Measurements from ENCODE around the gene GFOD1.
A peak's percentile ranks its signal among the peaks of the same experiment; 100 is the strongest.

Gene GFOD1

GRCh38 chr6:13357551-13358075, 129.8 kb downstream of the GFOD1 start:
- DNase-seq (ENCODE audit: low read depth), result peak; percentile 38
- no peak overlapping the region for H3K4me3 ChIP-seq (ENCODE audit: low read depth, low read length)
- TF ChIP-seq, protein P1, sequence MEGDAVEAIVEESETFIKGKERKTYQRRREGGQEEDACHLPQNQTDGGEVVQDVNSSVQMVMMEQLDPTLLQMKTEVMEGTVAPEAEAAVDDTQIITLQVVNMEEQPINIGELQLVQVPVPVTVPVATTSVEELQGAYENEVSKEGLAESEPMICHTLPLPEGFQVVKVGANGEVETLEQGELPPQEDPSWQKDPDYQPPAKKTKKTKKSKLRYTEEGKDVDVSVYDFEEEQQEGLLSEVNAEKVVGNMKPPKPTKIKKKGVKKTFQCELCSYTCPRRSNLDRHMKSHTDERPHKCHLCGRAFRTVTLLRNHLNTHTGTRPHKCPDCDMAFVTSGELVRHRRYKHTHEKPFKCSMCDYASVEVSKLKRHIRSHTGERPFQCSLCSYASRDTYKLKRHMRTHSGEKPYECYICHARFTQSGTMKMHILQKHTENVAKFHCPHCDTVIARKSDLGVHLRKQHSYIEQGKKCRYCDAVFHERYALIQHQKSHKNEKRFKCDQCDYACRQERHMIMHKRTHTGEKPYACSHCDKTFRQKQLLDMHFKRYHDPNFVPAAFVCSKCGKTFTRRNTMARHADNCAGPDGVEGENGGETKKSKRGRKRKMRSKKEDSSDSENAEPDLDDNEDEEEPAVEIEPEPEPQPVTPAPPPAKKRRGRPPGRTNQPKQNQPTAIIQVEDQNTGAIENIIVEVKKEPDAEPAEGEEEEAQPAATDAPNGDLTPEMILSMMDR (IDR thresholded peaks at IDR 0.05; ENCODE audit: insufficient read depth, low read depth, low read length, missing control alignments), result no peak

DNA sequence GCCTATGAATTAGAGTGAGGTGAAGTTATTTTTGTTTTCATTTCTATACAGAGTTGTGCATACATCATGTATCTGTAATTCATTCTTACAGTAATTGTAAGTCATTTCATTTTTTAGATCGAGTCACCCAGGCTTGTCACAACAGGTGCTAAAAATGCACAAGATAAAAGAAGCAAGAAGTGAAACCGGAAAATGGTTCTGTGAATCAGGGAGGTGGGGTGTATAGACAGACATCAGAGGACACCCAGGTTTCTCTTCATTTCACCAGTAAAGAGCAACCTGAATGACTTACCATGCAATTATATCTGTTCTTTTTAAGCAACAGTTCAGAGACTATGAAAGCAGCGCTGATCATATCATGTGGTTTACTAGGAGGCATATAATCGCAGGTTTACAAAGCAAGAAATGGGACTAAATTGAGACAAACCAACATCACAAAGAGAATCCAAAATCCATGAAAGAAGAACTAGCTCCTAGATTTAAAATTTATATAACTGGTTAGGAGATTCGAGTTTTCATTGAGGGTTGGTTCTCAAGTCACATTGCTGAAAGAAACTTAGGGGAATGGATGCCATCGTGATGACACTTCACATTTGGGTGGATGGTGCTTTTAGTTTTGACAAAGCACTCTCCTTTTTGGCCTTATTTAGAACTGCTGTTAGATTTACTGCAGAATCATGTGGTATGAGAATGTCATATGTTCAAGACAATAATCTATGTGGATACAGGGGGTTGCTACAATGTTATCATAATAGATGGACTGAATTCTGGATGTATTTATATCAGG, 131.2 kb downstream of the GFOD1 start:
- peak overlapping the region; percentile 41 for H3K4me3 ChIP-seq (ENCODE audit: low read depth, low read length)
- peak; percentile 91 for DNase-seq (ENCODE audit: low read depth)
- TF ChIP-seq, protein P1 (IDR thresholded peaks at IDR 0.05; ENCODE audit: insufficient read depth, low read depth, low read length, missing control alignments), result no peak

DNA sequence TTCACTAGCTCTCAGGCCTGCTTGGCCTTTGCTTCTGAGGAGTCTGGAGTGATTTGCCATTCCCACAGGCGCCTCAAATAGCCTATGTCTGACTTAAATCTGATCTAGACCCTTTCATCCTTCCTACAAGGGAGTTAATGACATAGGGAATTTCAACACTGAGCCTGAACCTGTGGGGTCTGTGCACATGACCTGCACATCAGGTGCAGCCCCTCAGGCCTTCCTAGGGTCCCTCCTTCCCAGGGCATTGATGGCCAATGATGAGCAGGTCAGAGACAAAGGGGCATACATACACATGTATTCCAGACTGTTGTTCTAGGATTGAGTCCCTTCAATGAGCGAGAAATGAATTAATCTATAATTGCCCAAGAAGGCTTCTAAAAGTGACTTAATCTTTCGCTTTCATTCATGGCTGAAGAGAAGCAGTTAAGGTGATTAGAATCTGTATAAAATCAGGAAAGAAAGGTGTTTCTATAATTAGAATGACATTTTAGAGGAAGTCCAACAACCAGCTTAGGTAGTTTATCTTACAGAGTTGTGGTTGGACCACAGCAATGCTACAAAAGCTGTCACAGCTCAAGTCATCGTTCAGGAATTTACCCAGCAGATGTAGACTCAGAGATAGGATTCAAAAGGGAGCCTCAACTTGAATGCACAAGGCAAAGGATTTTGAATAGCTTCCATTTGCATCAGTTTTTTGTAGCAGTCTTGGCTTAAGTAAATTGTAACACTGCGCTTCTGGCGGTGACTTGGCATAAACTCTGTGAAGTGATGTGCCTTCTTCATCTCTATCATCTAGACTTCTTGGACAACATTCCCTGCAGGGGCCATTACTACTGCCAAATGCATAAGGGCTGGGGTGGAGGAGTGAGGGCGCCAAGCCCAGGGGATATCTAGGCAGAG, 132.1 kb downstream of the GFOD1 start:
- peak; percentile 74 for DNase-seq (ENCODE audit: low read depth)
- peak overlapping the region; percentile 41 for H3K4me3 ChIP-seq (ENCODE audit: low read depth, low read length)
- TF ChIP-seq, protein P1 (IDR thresholded peaks at IDR 0.05; ENCODE audit: insufficient read depth, low read depth, low read length, missing control alignments), result no peak

DNA sequence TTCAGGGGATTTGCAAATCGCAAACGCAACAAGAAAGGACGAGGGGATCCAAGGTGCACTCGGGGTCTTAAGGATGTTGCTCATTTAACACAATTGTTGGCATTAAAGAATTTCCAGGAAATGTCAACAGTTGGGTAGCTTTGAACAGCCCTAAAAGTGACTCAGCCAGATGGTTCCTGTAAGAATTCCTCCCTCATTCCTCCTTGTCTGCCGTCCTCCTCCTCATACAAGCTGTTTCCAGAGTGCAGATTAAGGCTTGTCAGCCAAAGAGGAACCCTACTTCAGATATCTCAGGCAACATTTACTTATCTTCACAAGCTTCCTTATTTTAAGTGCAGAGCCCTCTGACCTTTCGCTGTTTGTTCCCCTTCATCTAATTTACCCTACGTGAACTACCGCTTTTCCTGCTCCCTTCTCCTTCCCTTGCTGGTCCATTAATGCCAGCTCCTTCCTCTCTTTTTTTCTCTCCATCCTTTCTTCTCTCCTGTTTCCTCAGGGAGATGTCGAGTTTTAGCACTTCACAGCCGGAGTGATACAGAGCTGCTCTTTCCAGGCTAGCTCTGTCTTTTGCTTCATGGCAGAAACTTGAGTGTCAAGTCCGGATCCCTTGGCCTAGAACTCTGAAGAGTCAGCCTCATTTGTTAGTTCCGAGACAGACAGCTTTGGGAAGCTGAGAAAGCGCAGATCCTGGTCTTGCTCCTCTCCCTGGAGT, 132.9 kb downstream of the GFOD1 start:
- no peak for DNase-seq (ENCODE audit: low read depth)
- no peak overlapping the region for H3K4me3 ChIP-seq (ENCODE audit: low read depth, low read length)
- TF ChIP-seq, protein P1 (IDR thresholded peaks at IDR 0.05; ENCODE audit: insufficient read depth, low read depth, low read length, missing control alignments), result no peak

GRCh38 chr6:13352165-13352564, 135.2 kb downstream of the GFOD1 start:
- H3K4me3 ChIP-seq (ENCODE audit: low read depth, low read length), result no peak overlapping the region
- DNase-seq (ENCODE audit: low read depth), result no peak
- TF ChIP-seq, protein P1 (IDR thresholded peaks at IDR 0.05; ENCODE audit: insufficient read depth, low read depth, low read length, missing control alignments), result no peak

- no peak for DNase-seq (ENCODE audit: low read depth)
- no peak overlapping the region for H3K4me3 ChIP-seq (ENCODE audit: low read depth, low read length)
- TF ChIP-seq, protein P1 (IDR thresholded peaks at IDR 0.05; ENCODE audit: insufficient read depth, low read depth, low read length, missing control alignments), result no peak
These were observed 136.1 kb downstream of the GFOD1 start for GRCh38 chr6:13351271-13351670.

Measured in GM12865 (cell line).